Fibroblast of skin of scalp (primary cell): Measurements from ENCODE around the gene PHACTR4.
"Not testable (repeated sequence)": the region's sequence is repeated elsewhere in the genome, so short reads cannot be mapped to it uniquely, and the experiment has no call there.

Experiments
- DNase-seq: peaks from one replicate; pipeline ENCODE4 v3.0.0-alpha.2; 2013

PHACTR4 gene

GRCh38 chr1:28437264-28437923 lies 67.9 kb downstream of the PHACTR4 start:
- peak; percentile 80 for DNase-seq

GRCh38 chr1:28437924-28438699 lies 68.6 kb downstream of the PHACTR4 start:
- DNase-seq = peak; percentile 97

DNA sequence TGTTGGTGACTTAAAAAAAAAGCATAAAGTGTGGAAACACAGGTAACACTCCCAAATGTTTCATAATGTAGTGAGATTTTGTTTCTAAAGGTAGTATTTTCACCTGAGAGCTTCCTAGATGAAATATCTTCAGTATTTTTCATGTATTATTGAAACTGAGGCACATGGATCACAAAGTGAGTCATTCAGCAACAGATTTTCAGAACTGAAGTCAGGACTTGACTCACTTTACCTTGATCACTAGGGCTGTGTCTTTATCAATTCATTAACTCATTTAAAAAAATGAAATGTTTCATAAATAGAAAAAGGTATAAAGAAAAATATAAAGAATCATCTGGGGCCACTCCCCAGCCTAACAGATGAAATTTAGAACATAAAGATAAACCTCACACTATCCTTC lies 69.8 kb downstream of the PHACTR4 start:
- DNase-seq = no peak

- DNase-seq = no peak
These were observed 72.1 kb downstream of the PHACTR4 start for GRCh38 chr1:28441674-28442073.

DNA sequence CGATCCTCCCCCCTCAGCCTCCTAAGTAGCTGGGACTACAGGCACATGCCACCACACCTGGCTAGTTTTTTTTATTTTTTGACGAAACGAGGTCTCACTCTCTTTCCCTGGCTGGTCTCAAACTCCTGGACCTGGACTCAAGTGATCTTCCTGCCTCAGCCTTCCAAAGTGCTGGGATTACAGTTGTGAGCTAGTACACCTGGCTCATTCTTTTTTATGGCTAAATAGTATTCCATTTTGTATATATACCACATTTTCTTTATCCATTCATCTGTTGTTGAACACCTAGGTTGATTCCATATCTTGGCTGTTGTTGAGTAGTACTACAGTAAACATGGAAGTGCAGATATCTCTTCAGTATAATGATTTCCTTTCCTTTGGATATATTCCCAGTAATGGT lies 74.0 kb downstream of the PHACTR4 start:
- DNase-seq = no peak

DNA sequence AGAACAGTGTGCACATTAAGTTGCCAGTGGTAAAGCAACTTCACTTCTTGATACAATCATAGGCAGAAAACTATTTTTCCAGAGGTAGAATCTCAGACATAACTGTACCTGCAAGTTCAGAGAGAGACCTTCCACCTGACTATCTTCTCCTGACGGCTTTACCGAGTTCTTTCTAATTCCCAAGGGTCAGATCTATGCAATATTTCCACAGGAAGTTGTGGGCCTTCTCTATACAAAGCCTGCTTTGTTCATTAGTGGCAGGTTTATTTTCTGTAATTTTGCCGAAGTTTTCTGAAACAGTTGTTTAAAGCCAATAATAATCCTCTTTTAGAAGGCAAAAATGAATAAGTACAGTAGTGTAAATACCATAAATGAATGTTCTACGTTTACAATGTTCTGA lies 78.1 kb downstream of the PHACTR4 start:
- DNase-seq = no peak

GRCh38 chr1:28448094-28448611 lies 78.6 kb downstream of the PHACTR4 start:
- not testable (repeated sequence) for DNase-seq

GRCh38 chr1:28449904-28450303 lies 80.4 kb downstream of the PHACTR4 start:
- peak; percentile 2 for DNase-seq

DNA sequence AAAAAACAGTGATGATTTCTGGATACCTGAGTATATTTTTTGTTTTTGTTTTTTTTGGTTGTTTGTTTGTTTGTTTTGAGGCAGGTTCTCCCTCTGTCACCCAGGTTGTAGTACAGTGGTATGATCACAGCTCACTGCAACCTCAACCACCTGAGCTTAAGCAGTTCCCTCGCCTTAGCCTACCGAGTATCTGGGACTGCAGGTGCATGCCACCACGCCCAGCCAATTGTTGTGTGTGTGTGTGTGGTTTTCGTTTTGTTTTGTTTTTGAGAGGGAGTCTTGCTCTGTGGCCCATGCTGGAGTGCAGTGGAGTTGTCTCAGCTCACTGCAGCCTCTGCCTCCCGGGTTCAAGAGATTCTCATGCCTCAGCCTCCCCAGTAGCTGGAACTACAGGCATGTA lies 81.0 kb downstream of the PHACTR4 start:
- DNase-seq = no peak

- DNase-seq = no peak
These were observed 81.5 kb downstream of the PHACTR4 start for GRCh38 chr1:28451011-28451410.

GRCh38 chr1:28456078-28456477 lies 86.5 kb downstream of the PHACTR4 start:
- peak; percentile 86 for DNase-seq

GRCh38 chr1:28457678-28458077 lies 88.1 kb downstream of the PHACTR4 start:
- no peak for DNase-seq

- DNase-seq = no peak
These were observed 89.0 kb downstream of the PHACTR4 start for GRCh38 chr1:28458237-28459228.

- no peak for DNase-seq
These were observed 96.8 kb downstream of the PHACTR4 start for GRCh38 chr1:28466226-28466778.

DNA sequence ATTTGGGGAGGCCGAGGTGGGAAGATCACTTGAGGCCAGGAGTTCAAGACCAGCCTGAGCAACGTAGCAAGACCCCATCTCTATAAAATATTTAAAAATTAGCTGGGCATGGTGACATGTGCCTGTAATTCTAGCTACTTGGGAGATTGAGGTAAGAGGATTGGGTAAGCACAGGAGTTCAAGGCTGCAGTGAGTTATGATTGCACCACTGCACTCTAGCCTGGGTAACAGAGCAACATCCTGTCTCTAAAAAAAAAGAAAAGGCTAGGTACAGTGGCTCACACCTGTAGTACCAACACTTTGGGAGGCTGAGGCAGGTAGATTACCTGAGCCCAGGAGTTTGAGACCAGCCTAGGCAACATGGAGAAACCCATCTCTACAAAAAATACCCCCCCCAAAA lies 100.6 kb downstream of the PHACTR4 start:
- DNase-seq = no peak

- DNase-seq = not testable (repeated sequence)
These were observed 110.0 kb downstream of the PHACTR4 start for GRCh38 chr1:28479497-28479896.

DNA sequence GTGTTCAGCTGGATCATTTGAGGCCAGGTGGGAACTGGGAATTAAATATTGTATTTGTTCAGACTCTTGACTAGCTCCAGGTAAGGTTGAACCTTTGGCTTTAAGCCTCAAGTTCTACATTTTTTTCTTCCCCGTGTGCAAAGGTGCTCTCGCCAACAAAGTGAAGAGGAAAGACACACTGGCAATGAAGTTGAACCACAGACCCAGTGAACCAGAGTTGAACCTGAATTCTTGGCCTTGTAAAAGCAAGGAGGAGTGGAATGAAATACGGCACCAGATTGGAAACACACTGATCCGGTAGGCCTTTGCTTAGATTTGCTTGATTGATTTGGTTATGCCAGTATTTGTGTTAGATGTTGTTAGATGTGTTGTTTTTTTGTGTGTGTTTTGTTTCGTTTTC lies 110.8 kb downstream of the PHACTR4 start:
- no peak for DNase-seq

DNA sequence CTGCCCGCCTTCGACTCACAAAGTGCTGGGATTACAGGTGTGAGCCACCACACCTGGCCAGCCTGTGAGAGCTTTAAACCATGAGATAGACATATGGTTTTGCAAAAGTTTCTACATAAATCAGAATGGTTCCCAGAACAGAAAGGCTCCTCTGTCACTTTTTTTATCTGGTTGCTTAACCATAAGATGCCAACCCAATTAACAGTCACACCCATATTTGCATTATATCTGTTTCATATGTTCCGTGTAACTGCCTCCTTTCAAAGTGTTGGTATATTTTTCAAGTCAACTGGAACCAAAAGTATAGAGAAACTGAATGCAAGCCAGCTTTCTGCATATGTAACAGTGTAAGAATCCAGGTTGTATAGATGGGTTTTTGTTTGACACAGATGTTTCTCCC lies 112.6 kb downstream of the PHACTR4 start:
- no peak for DNase-seq

DNA sequence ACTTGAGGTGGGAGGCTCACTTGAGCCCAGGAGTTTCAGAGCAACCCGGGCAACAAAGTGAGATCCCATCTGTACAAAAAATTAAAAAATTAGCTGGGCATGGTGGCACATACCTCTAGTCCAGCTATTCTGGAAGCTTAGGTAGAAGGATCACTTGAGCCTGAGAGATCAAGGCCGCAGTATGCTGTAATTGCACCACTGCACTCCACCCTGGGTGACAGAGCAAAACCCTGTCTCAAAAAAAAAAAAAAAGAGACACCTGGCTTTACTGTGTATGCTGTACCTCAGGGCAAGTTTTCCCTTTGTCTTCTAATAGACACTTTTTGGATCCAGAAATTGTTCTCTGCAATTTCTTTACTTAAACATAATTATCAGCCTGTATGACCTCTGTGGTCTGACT lies 113.2 kb downstream of the PHACTR4 start:
- DNase-seq = no peak

DNA sequence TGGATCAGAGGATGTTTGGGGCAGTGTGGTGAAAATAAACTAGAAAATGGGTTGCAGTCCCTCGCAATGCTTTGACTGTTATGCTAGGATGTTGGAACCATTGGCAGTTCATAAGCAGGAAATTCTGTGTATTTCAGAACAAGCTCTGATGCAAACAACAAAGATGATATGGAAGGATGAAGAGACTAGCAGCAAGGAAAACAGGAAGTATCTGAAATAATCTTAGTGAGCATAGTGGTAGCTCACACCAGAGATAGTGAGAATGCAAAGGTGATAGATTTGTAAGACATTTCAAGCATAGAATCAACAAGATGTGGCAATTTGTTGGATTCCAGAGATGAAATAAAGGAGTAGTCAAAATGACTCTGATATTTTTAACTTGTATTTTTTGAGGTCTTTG lies 125.2 kb downstream of the PHACTR4 start:
- DNase-seq = no peak

- no peak for DNase-seq
These were observed 130.0 kb downstream of the PHACTR4 start for GRCh38 chr1:28499553-28499952.

DNA sequence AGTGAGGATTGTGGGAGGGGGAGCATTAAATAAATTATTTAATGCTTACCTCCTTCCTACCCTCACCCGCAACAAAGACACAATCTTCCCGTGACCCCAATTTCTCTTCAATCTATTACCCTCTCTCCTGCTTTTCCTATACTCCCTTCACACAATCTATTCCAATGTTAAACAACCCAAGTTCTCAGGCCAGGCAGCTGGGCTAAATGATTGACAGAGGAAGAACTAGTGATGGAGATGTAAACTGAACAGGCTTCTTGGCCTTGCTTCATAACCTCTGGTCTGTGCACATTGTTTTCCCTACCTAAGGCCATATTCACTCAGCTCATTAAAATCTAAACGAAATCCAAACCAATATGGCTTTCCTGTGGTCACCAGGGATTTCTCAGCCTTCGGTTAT lies 132.4 kb downstream of the PHACTR4 start:
- DNase-seq = no peak

GRCh38 chr1:28503117-28503516 lies 133.6 kb downstream of the PHACTR4 start:
- no peak for DNase-seq
